Epidermal melanocyte (primary cell): ENCODE data around the gene TBL3.
"Not testable (repeated sequence)": the region's sequence is repeated elsewhere in the genome, so short reads cannot be mapped to it uniquely, and the experiment has no call there.

Experiments
- DNase-seq: peaks from one replicate; pipeline ENCODE4 v3.0.0; 2011; ENCODE audit warnings: low spot score; ENCODE audit not compliant: insufficient read length

The TBL3 gene

GRCh38 chr16:1942810-1943726 lies 28.8 kb upstream of the TBL3 start, which contains the start of gene MSRB1:
MSRB1 (minus strand) TSS chr16:1943199; CDS start chr16:1943156, 43 bp downstream.
- peak; percentile 99 for DNase-seq

GRCh38 chr16:1944612-1945199 lies 27.1 kb upstream of the TBL3 start:
- no peak for DNase-seq

GRCh38 chr16:1945559-1946391 lies 26.1 kb upstream of the TBL3 start:
- DNase-seq: no peak

- no peak for DNase-seq
These were observed 25.1 kb upstream of the TBL3 start for GRCh38 chr16:1946495-1947368.

GRCh38 chr16:1947369-1947670 lies 24.5 kb upstream of the TBL3 start:
- DNase-seq: no peak

- DNase-seq: no peak
These were observed 22.3 kb upstream of the TBL3 start for GRCh38 chr16:1949507-1949906.

GRCh38 chr16:1950047-1950446 lies 21.8 kb upstream of the TBL3 start:
- no peak for DNase-seq

GRCh38 chr16:1950559-1950958 lies 21.3 kb upstream of the TBL3 start:
- no peak for DNase-seq

- no peak for DNase-seq
These were observed 18.1 kb upstream of the TBL3 start for GRCh38 chr16:1953734-1954133.

GRCh38 chr16:1957434-1958142 lies 14.3 kb upstream of the TBL3 start:
- not testable (repeated sequence) for DNase-seq

- DNase-seq: not testable (repeated sequence)
These were observed 13.7 kb upstream of the TBL3 start for GRCh38 chr16:1958143-1958491.

GRCh38 chr16:1958715-1959268 lies 13.1 kb upstream of the TBL3 start:
- DNase-seq: no peak

- DNase-seq: peak; percentile 77
These were observed 12.4 kb upstream of the TBL3 start, which contains the start of gene NDUFB10 for GRCh38 chr16:1959269-1960039. NDUFB10 (plus strand) TSS chr16:1959538; CDS start chr16:1959625, 87 bp downstream.

GRCh38 chr16:1960665-1961630 lies 10.9 kb upstream of the TBL3 start:
- no peak for DNase-seq

- DNase-seq: no peak
These were observed 10.2 kb upstream of the TBL3 start for GRCh38 chr16:1961651-1962067.

- not testable (repeated sequence) for DNase-seq
These were observed 9.4 kb upstream of the TBL3 start for GRCh38 chr16:1962161-1963153.
